OCI-LY3 (cell line): ENCODE data around the gene TRIM6.

Source experiments
- H2AFZ ChIP-seq: fragments of 200-600, 300-600 bp; shearing (Covaris generic); 2 replicates; pipeline ENCODE4 v1.6.0; 2014; ENCODE audit warnings: antibody characterized with exemption, low read depth, low read length
- H3K27ac ChIP-seq: fragments of 200-600, 300-600 bp; sonication (generic); 2 replicates; pipeline ENCODE4 v1.5.1; 2014; ENCODE audit warnings: mild to moderate bottlenecking, low read length, moderate library complexity, mixed read lengths
- H3K27me3 ChIP-seq: fragments of 200-600, 300-600 bp; sonication (generic); 2 replicates; pipeline ENCODE4 v1.6.1; 2014; ENCODE audit warnings: low read depth, low read length, mixed read lengths
- H3K36me3 ChIP-seq: fragments of 200-600, 300-600 bp; sonication (generic); replicated peaks from 2 replicates; pipeline ENCODE3; 2014; ENCODE audit warnings: low read depth, low read length, mixed read lengths
- H3K4me1 ChIP-seq: fragments of 300-600, 200-600 bp; sonication (generic); 2 replicates; pipeline ENCODE4 v1.6.1; 2014; ENCODE audit warnings: low read length, mixed read lengths
- H3K4me2 ChIP-seq: fragments of 200-600, 300-600 bp; sonication (generic); 2 replicates; pipeline ENCODE4 v1.6.1; 2014; ENCODE audit warnings: low read length, mixed read lengths
- H3K4me3 ChIP-seq: fragments of 300-600, 200-600 bp; sonication (generic); 2 replicates; pipeline ENCODE4 v1.5.1; 2014; ENCODE audit warnings: antibody characterized with exemption, mild to moderate bottlenecking, low read length, moderate library complexity
- H3K79me2 ChIP-seq: fragments of 300-600, 200-600 bp; shearing (Covaris generic); 2 replicates; pipeline ENCODE4 v1.6.1; 2014; ENCODE audit warnings: mild to moderate bottlenecking, low read length, mixed read lengths
- H3K9ac ChIP-seq: fragments of 300-600, 200-600 bp; shearing (Covaris generic); 2 replicates; pipeline ENCODE4 v1.6.0; 2014; ENCODE audit warnings: mild to moderate bottlenecking, low read length, moderate library complexity
- H3K9me3 ChIP-seq: fragments of 200-600, 300-600 bp; shearing (Covaris generic); 2 replicates; pipeline ENCODE4 v1.6.1; 2014; ENCODE audit warnings: low read length, mixed read lengths; ENCODE audit not compliant: insufficient read depth
- H4K20me1 ChIP-seq: fragments of 200-600, 300-600 bp; sonication (generic); 2 replicates; pipeline ENCODE4 v1.6.1; 2016; ENCODE audit warnings: low read length, mixed read lengths; ENCODE audit not compliant: insufficient read depth
- EZH2phosphoT487 ChIP-seq: fragments of 200-600 bp; shearing (Covaris generic); IDR thresholded peaks from 2 replicates; pipeline ENCODE4 v1.6.1; 2018; ENCODE audit warnings: antibody characterized with exemption, mixed run types, low read depth
- TF ChIP-seq, protein P1 (sequence below): fragments of 200-600, 300-600 bp; sonication (generic); IDR thresholded peaks from 2 replicates; pipeline ENCODE4 v1.5.1; 2014; ENCODE audit warnings: antibody characterized with exemption, low read length, low read depth

The TRIM6 gene

DNA sequence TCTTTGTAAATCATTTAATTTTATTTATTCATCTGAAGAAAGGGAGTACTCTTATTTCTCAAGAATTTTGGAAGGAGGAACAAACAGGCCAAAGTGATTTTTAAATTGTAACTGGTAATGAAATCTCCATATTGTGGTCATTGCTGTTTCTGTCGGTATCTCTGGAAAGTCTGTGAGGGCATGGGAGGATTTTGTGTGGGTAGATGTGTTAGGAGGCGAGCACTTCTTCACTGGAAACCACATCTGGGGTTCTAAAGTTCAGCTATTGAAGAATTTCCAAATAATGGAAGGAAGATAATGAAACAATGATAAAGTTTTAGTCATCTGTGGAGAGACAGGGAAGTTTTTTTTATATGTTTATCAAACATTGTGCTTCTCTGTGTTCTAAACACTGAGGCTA lies 35.0 kb downstream of the TRIM6 start:
- H2AFZ ChIP-seq = no peak overlapping the region
- H4K20me1 ChIP-seq = no peaks in the 10 kb centered on the region
- H3K9ac ChIP-seq = peak overlapping the region; percentile 19; the same call in 1 of the 2 replicates
- peak overlapping the region; percentile 71 for H3K4me2 ChIP-seq
- H3K4me1 ChIP-seq = peaks cover 22% of the 10 kb centered on the region
- peak overlapping the region; percentile 65 for H3K27ac ChIP-seq
- no peaks in the 10 kb centered on the region for H3K27me3 ChIP-seq
- H3K36me3 ChIP-seq = peaks cover 19% of the 10 kb centered on the region
- no peaks in the 10 kb centered on the region for H3K79me2 ChIP-seq
- H3K4me3 ChIP-seq = peak overlapping the region; percentile 56
- 0 out of 2 replicates have a peak, but pooled peaks cover 4% of the 10 kb centered on the region for H3K9me3 ChIP-seq
- TF ChIP-seq EZH2phosphoT487 = no peak
- TF ChIP-seq, protein P1, sequence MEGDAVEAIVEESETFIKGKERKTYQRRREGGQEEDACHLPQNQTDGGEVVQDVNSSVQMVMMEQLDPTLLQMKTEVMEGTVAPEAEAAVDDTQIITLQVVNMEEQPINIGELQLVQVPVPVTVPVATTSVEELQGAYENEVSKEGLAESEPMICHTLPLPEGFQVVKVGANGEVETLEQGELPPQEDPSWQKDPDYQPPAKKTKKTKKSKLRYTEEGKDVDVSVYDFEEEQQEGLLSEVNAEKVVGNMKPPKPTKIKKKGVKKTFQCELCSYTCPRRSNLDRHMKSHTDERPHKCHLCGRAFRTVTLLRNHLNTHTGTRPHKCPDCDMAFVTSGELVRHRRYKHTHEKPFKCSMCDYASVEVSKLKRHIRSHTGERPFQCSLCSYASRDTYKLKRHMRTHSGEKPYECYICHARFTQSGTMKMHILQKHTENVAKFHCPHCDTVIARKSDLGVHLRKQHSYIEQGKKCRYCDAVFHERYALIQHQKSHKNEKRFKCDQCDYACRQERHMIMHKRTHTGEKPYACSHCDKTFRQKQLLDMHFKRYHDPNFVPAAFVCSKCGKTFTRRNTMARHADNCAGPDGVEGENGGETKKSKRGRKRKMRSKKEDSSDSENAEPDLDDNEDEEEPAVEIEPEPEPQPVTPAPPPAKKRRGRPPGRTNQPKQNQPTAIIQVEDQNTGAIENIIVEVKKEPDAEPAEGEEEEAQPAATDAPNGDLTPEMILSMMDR = no peak

DNA sequence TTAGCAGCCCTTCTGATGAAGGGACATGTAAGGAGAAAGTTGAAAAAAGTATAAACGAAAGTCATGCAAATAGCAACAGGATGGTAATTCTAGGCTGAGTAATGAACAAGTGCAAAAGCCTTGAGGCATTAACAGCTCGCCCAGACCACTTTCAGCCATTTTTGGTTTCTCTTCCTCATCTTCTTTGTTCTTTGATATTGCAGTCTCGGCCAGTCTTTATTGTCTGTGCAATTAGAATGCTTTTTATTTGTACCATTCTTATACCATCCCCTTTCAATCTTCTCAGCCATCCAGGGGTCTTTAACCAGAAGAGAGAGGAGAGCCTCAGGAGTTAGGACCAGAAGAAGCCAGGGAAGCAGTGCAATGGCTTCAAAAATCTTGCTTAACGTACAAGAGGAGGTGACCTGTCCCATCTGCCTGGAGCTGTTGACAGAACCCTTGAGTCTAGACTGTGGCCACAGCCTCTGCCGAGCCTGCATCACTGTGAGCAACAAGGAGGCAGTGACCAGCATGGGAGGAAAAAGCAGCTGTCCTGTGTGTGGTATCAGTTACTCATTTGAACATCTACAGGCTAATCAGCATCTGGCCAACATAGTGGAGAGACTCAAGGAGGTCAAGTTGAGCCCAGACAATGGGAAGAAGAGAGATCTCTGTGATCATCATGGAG lies 35.7 kb downstream of the TRIM6 start:
- peak overlapping the region; percentile 56 for H3K4me3 ChIP-seq
- peak overlapping the region; percentile 71 for H3K4me2 ChIP-seq
- H3K27me3 ChIP-seq = no peaks in the 10 kb centered on the region
- H3K4me1 ChIP-seq = peaks cover 22% of the 10 kb centered on the region
- peak overlapping the region; percentile 61 for H2AFZ ChIP-seq
- no peaks in the 10 kb centered on the region for H4K20me1 ChIP-seq
- no peaks in the 10 kb centered on the region for H3K79me2 ChIP-seq
- TF ChIP-seq, protein P1 = no peak
- no peak for TF ChIP-seq EZH2phosphoT487
- H3K9ac ChIP-seq = peak overlapping the region; percentile 50; the same call in 1 of the 2 replicates
- H3K9me3 ChIP-seq = 0 out of 2 replicates have a peak, but pooled peaks cover 4% of the 10 kb centered on the region
- H3K36me3 ChIP-seq = peaks cover 19% of the 10 kb centered on the region
- peak overlapping the region; percentile 65 for H3K27ac ChIP-seq

DNA sequence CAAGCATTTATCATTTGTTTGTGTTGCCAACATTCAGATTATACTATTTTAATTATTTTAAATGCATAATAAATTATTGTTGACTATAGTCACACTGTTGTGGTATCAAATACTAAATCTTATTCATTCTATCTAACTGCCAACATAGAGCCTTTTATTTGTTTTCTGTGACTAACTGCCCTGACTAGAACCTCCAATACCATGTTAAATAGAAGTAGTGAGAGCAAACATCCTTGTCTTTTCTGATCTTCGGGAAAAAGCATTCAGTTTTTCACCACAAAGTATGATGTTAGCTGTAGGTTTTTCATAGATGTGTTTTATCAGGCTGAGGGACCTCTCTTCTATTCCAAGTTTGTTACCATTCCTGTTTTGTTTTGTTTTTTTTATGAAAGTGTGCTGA lies 43.5 kb downstream of the TRIM6 start:
- Histone ChIP-seq H4K20me1 (no peaks in the 10 kb centered on the region), H3K4me1 (peaks cover 4% of the 10 kb centered on the region; the same call in 1 of the 2 replicates), H2AFZ (no peak overlapping the region), H3K27me3 (no peaks in the 10 kb centered on the region), H3K4me2 (no peak overlapping the region), H3K79me2 (no peaks in the 10 kb centered on the region), H3K9ac (no peak overlapping the region), H3K9me3 (no peaks in the 10 kb centered on the region), H3K36me3 (peaks cover 21% of the 10 kb centered on the region), H3K4me3 (no peak overlapping the region), H3K27ac (no peak overlapping the region)
- TF ChIP-seq, protein P1 = no peak
- TF ChIP-seq EZH2phosphoT487 = no peak

DNA sequence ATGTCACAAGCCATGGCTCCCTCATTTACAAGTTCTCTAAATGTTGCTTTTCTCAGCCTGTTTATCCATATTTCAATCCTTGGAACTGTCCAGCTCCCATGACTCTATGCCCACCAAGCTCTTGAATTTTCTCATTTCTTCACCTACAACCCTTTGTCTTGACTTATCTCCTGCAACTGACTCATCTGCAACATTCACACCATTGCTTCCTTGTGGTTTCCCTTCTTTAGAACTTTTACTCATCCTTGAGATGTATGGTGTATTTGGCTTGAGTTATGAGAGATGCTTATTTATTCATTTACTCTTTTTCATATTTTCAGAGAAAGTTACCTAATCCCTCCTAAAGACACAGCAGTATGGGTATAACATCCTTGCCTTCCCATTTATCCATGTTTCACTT lies 47.1 kb downstream of the TRIM6 start:
- TF ChIP-seq, protein P1 = no peak
- no peak for TF ChIP-seq EZH2phosphoT487
- H3K27me3 ChIP-seq = no peaks in the 10 kb centered on the region

More for the DNA sequence above, 47.1 kb downstream of the TRIM6 start:
- Histone ChIP-seq H3K79me2 (no peaks in the 10 kb centered on the region), H3K36me3 (peaks cover 12% of the 10 kb centered on the region), H3K9me3 (no peaks in the 10 kb centered on the region), H2AFZ (no peak overlapping the region), H4K20me1 (no peaks in the 10 kb centered on the region), H3K4me3 (no peak overlapping the region), H3K4me1 (no peaks in the 10 kb centered on the region), H3K27ac (no peak overlapping the region), H3K4me2 (no peak overlapping the region), H3K9ac (no peak overlapping the region)
